Kidney (tissue), 14 donors: ENCODE data around the gene KCNJ11. TPM values are rescaled to one million over a fixed set of nuclear protein-coding genes. Genes with fewer than 3 reads are reported as not detected.

Experiments
- DNase-seq, 5 donors: peaks; one replicate each; pipeline ENCODE4 v3.0.0-alpha.2; 2013 to 2020
- FAIRE-seq: peaks from 2 replicates; lab custom pipeline; 2012; peaks lifted over from hg19 to GRCh38; lab: Jason Lieb, UNC
- H3K27ac ChIP-seq, 2 donors: one replicate each; pipeline ENCODE4 v1.7.0; 2013; ENCODE audit warnings: low read depth in 2 of 2, low read length in 2 of 2, inconsistent platforms in 1 of 2
- H3K27me3 ChIP-seq: one replicate; pipeline ENCODE4 v1.7.1; 2013; ENCODE audit warnings: low read length, inconsistent platforms; ENCODE audit not compliant: control insufficient read depth, insufficient read depth
- H3K36me3 ChIP-seq, 3 donors: one replicate each; pipeline versions ENCODE4 v1.7.0 to v1.7.1; 2013; ENCODE audit warnings: low read length in 3 of 3, control low read depth in 1 of 3, inconsistent platforms in 1 of 3; ENCODE audit not compliant: insufficient read depth in 3 of 3, control insufficient read depth in 2 of 3
- H3K4me1 ChIP-seq, 3 donors: one replicate each; pipeline versions ENCODE4 v1.7.0 to v1.7.1; 2013; ENCODE audit warnings: low read length in 3 of 3, inconsistent platforms in 1 of 3, low read depth in 1 of 3; ENCODE audit not compliant: control insufficient read depth in 2 of 3, insufficient read depth in 2 of 3
- H3K4me3 ChIP-seq, 3 donors: one replicate each; pipeline versions ENCODE4 v1.7.0 to v1.8.1; 2013; ENCODE audit warnings: low read length in 3 of 3, control low read depth in 1 of 3, inconsistent platforms in 1 of 3
- H3K9ac ChIP-seq, 3 donors: one replicate each; pipeline versions ENCODE4 v1.7.0 to v1.7.1; 2013; ENCODE audit warnings: low read length in 3 of 3, control low read depth in 1 of 3, inconsistent platforms in 1 of 3
- H3K9me3 ChIP-seq, 3 donors: one replicate each; pipeline versions ENCODE4 v1.7.0 to v1.7.1; 2013; ENCODE audit warnings: low read length in 3 of 3, control low read depth in 1 of 3, inconsistent platforms in 1 of 3; ENCODE audit not compliant: control insufficient read depth in 2 of 3, insufficient read depth in 1 of 3
- intact Hi-C: fragments of 100-400 bp; cut with DNase I; formaldehyde crosslinking; loops from one replicate; pipeline ENCODE4 v1.11.1; 2022
- polyA plus RNA-seq: library from polyadenylated mRNA; stranded (reverse); fragments of 350-450 nt; fragmentation: Illumina TruSeq; extraction: RNeasy Lipid Tissue Mini Kit (QIAGEN cat#74804); gene quantifications from one replicate; pipeline ENCODE4 v1.2.3, GENCODE V29; 2014; ENCODE audit warnings: low read depth, low replicate concordance; ENCODE audit not compliant: insufficient read depth
- total RNA-seq: library from RNA; stranded (reverse); fragmentation: NEBNext Ultra II Directional; extraction: Animal tissue kit (Norgen Biotek cat#: 25700); gene quantifications from one replicate; pipeline ENCODE4 v1.2.1, GENCODE V29; 2021
- TF ChIP-seq, protein P1 (sequence below): IDR thresholded peaks from 3 replicates; pipeline ENCODE4 v1.5.1; 2012; ENCODE audit warnings: mild to moderate bottlenecking, moderate library complexity, borderline replicate concordance; ENCODE audit not compliant: insufficient read depth; ENCODE audit errors: extremely low read depth
- donor health status: control.
- donor health status: control.
- donor health status: control.
- donor health status: control.
- donor health status: control.
- donor health status: DM: yes; HTN: yes; CAD: no.
- donor health status: Normal renal cell carcinoma (clear cell type).

The KCNJ11 gene
- total and polyA plus RNA-seq, 2 donors from 2014 or later, result 3.6 to 4.8 TPM

DNA sequence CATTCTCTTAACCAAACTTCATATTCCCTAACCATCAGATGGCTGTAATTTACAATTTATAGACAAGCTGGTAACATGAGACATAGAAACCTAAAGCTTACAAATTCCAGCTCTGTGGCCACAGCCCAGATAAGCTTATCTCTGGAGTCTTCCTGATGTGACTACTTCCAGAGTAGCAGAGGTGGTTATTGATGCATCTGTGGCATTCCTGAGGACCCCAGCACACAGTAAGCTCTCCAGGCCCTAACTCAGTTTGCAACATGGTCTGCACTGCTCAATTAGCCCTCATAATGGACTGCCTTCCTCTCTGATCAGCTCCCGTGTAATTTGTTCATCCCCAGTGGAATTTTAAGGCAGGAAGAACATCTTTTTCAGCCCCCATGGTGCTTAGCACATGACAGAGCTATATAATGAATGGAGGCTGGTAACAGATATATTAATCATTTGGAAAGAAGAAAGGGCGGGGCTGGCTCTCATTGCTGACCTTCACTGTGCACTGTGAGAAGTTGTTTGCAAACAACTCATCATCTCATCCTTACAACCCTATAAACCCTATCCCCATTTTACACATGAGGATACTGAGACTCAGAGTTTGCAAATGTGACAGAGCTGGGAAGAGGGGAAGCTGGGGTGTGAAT is 30.1 kb upstream of the KCNJ11 start:
- intact Hi-C loops, result no loop called here
- no peak overlapping the region for H3K4me3 ChIP-seq
- FAIRE-seq, result no peak
- DNase-seq, result no peak
- H3K9ac ChIP-seq, result no peak overlapping the region
- H3K27me3 ChIP-seq, result no peaks in the 10 kb centered on the region
- H3K27ac ChIP-seq, result no peak overlapping the region
- TF ChIP-seq, protein P1, sequence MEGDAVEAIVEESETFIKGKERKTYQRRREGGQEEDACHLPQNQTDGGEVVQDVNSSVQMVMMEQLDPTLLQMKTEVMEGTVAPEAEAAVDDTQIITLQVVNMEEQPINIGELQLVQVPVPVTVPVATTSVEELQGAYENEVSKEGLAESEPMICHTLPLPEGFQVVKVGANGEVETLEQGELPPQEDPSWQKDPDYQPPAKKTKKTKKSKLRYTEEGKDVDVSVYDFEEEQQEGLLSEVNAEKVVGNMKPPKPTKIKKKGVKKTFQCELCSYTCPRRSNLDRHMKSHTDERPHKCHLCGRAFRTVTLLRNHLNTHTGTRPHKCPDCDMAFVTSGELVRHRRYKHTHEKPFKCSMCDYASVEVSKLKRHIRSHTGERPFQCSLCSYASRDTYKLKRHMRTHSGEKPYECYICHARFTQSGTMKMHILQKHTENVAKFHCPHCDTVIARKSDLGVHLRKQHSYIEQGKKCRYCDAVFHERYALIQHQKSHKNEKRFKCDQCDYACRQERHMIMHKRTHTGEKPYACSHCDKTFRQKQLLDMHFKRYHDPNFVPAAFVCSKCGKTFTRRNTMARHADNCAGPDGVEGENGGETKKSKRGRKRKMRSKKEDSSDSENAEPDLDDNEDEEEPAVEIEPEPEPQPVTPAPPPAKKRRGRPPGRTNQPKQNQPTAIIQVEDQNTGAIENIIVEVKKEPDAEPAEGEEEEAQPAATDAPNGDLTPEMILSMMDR, result no peak
- no peaks in the 10 kb centered on the region for H3K36me3 ChIP-seq
- no peaks in the 10 kb centered on the region for H3K9me3 ChIP-seq
- peaks cover 0 to under 1% (median 0%) of the 10 kb centered on the region in 3 donors for H3K4me1 ChIP-seq

DNA sequence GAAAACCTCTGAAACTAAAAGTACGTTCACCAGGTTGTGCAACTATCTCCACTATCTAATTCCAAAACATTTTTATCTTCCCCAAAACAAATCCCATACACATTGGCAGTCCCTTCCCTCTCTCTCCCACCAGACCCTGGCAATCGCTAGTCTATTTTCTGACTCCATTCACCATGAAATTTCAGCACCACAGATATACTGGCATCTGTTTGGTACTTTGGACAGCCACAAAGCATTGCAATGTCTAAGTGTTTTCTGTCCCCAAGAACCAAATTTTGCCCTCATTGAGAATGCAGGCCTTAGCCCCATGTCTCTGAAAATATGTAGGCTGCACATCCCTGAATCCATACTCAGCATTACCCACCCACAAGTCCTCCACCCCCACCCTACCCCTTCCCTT is 28.0 kb upstream of the KCNJ11 start:
- Histone ChIP-seq H3K9ac (no peak overlapping the region), H3K36me3 (no peaks in the 10 kb centered on the region), H3K4me3 (no peak overlapping the region), H3K4me1 (peaks cover 0 to 3% (median 0%) of the 10 kb centered on the region in 3 donors), H3K27me3 (no peaks in the 10 kb centered on the region), H3K27ac (no peak overlapping the region), H3K9me3 (no peaks in the 10 kb centered on the region)
- intact Hi-C loops, result no loop called here
- no peak for DNase-seq
- no peak for FAIRE-seq
- TF ChIP-seq, protein P1, result no peak

DNA sequence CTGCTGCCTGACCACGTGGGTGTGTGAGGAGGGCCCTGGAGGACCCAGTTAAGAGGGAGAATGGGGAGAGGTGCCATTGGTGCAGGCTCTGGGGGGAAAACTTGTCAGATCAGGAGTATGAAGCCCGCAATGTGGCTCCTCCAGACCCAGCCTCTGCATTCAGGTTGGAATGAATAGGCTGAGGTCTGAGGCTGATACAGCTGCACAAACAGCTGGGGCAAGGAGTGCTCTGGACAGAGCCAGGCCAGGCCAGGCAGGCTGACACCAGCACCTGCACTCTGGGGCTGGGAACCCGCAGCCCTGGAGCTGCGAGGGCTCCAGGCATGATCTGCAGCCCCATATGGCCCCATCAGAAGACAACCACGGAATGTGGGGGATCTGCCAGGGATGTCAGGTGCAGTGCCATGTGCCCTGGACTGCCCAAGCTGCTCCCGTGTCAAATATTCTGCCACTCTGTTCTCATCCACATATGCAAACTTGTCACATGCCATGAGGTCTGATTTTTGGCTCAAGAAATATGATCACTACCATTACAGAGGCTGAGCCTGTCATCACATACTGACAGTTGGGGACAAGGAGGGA is 27.2 kb upstream of the KCNJ11 start:
- intact Hi-C loops, result no loop called here
- no peak overlapping the region for H3K27ac ChIP-seq
- peaks cover 0 to 5% (median 0%) of the 10 kb centered on the region in 3 donors for H3K4me1 ChIP-seq
- H3K27me3 ChIP-seq, result no peaks in the 10 kb centered on the region
- TF ChIP-seq, protein P1, result no peak
- H3K9me3 ChIP-seq, result no peaks in the 10 kb centered on the region
- H3K36me3 ChIP-seq, result no peaks in the 10 kb centered on the region
- DNase-seq, result no peak
- no peak overlapping the region for H3K9ac ChIP-seq
- H3K4me3 ChIP-seq, result no peak overlapping the region
- no peak for FAIRE-seq

DNA sequence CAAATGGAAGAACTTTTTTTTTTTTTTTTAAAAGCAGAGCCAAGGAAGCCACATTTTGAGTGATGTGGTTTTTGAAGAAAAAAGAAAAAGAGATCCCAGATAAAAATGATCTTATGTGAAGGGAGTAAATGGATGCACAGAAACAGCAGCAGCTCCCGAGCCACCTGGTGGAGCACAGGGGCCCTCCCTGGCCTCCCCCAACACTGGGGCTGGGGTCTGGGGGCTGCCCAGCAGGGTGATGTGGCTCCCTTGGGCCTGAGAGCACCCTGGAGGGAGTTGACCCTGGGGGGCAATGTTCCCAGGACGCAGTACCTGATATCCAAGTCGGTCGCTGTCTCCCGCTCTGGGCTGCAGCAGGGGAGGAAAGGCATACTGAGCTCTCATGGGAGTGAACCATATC is 26.5 kb upstream of the KCNJ11 start:
- no peak overlapping the region for H3K9ac ChIP-seq
- H3K27me3 ChIP-seq, result no peaks in the 10 kb centered on the region
- TF ChIP-seq, protein P1, result no peak
- intact Hi-C loops, result no loop called here
- no peaks in the 10 kb centered on the region for H3K36me3 ChIP-seq
- H3K27ac ChIP-seq, result no peak overlapping the region
- no peaks in the 10 kb centered on the region for H3K9me3 ChIP-seq
- peaks cover 0 to 5% (median 0%) of the 10 kb centered on the region in 3 donors for H3K4me1 ChIP-seq
- no peak overlapping the region for H3K4me3 ChIP-seq
- FAIRE-seq (no peak), DNase-seq (no peak)
